GM23248 (cell line): ENCODE results near the gene FBXL22. TPM values are rescaled to one million over a fixed set of nuclear protein-coding genes. Genes with fewer than 3 reads are reported as not detected.

ENCODE experiments used
- DNase-seq: peaks from one replicate; pipeline ENCODE4 v3.0.0-alpha.2; 2015
- H2AFZ ChIP-seq: fragments of 200-600 bp; sonication (generic); 2 replicates; pipeline ENCODE4 v1.6.1; 2016; ENCODE audit warnings: antibody characterized with exemption
- H3F3A ChIP-seq: fragments of 200-600 bp; sonication (generic); 2 replicates; pipeline ENCODE4 v1.6.1; 2016; ENCODE audit warnings: mild to moderate bottlenecking, antibody characterized with exemption, mixed run types; ENCODE audit not compliant: insufficient read depth
- H3K27ac ChIP-seq: fragments of 200-600 bp; sonication (generic); 2 replicates; pipeline ENCODE4 v1.5.1; 2016; ENCODE audit warnings: mild to moderate bottlenecking
- H3K27me3 ChIP-seq: fragments of 200-600 bp; sonication (generic); replicated peaks from 2 replicates; pipeline ENCODE4 v1.6.1; 2016; ENCODE audit warnings: mild to moderate bottlenecking; ENCODE audit not compliant: insufficient read depth
- H3K36me3 ChIP-seq: fragments of 200-600 bp; sonication (generic); 2 replicates; pipeline ENCODE4 v1.6.1; 2016; ENCODE audit warnings: low read depth, mild to moderate bottlenecking
- H3K4me1 ChIP-seq: fragments of 200-600 bp; sonication (generic); 2 replicates; pipeline ENCODE4 v1.6.1; 2016; ENCODE audit warnings: mild to moderate bottlenecking; ENCODE audit not compliant: insufficient read depth
- H3K4me2 ChIP-seq: fragments of 200-600 bp; sonication (generic); one replicate; pipeline ENCODE4 v1.6.1; 2016; ENCODE audit warnings: mild to moderate bottlenecking; ENCODE audit not compliant: unreplicated experiment
- H3K4me3 ChIP-seq: fragments of 200-600 bp; sonication (generic); 2 replicates; pipeline ENCODE4 v1.5.1; 2016; ENCODE audit warnings: mild to moderate bottlenecking
- H3K79me2 ChIP-seq: fragments of 200-600 bp; sonication (generic); 2 replicates; pipeline ENCODE4 v1.6.1; 2016; ENCODE audit warnings: mild to moderate bottlenecking; ENCODE audit not compliant: insufficient read depth
- H3K9ac ChIP-seq: fragments of 200-600 bp; sonication (generic); 2 replicates; pipeline ENCODE4 v1.6.1; 2016; ENCODE audit warnings: mild to moderate bottlenecking
- H3K9me2 ChIP-seq: fragments of 200-600 bp; sonication (generic); 2 replicates; pipeline ENCODE4 v1.6.1; 2016; ENCODE audit warnings: mixed run types, mild to moderate bottlenecking, moderate library complexity; ENCODE audit not compliant: insufficient read depth
- H3K9me3 ChIP-seq: fragments of 200-600 bp; sonication (generic); one replicate; pipeline ENCODE4 v1.6.1; 2017; ENCODE audit warnings: low read depth
- H4K20me1 ChIP-seq: fragments of 200-600 bp; sonication (generic); 2 replicates; pipeline ENCODE4 v1.6.0; 2016; ENCODE audit not compliant: insufficient read depth
- EZH2 ChIP-seq: fragments of 200-600 bp; sonication (generic); IDR thresholded peaks from 2 replicates; pipeline ENCODE4 v1.6.1; 2018; ENCODE audit warnings: antibody characterized with exemption, mild to moderate bottlenecking; ENCODE audit not compliant: insufficient read depth, poor library complexity, severe bottlenecking
- EZH2phosphoT487 ChIP-seq: fragments of 200-600 bp; sonication (generic); IDR thresholded peaks from 2 replicates; pipeline ENCODE4 v1.6.1; 2018; ENCODE audit warnings: antibody characterized with exemption, moderate library complexity, mild to moderate bottlenecking, low read depth; ENCODE audit not compliant: insufficient read depth
- WGBS, 2 experiments: methylation state at CpG; one replicate each; pipeline ENCODE4 v1.1.6; 2015 to 2017; ENCODE audit warnings: low lambda C conversion rate in 2 of 2, low coverage in 1 of 2; ENCODE audit errors: missing lambda C conversion rate in 2 of 2; 5-methylcytosine and 5-hydroxymethylcytosine counted together
- in situ Hi-C: fragments of 300-500 bp; cut with MboI; formaldehyde crosslinking; loops from 2 replicates; pipeline ENCODE4 v1.15.0; 2020
- polyA plus RNA-seq: library from polyadenylated mRNA; unstranded; fragments of >200 nt; fragmentation: Nextera tagmentation; extraction: Ambion mirVana; gene quantifications from 2 replicates; pipeline ENCODE4 v1.2.1, GENCODE V29; 2016
- total RNA-seq: library from RNA; depleted of rRNA; stranded (reverse); fragments of >200 nt; shearing (Covaris generic); gene quantifications from 2 replicates; pipeline ENCODE4 v1.2.3, GENCODE V29; 2014; rRNA removed

Gene FBXL22
- total RNA-seq, result 0.32 TPM in 1 of 2 replicates, not detected in the other
- polyA plus RNA-seq, result 0.65 and 1.4 TPM in 2 replicates

GRCh38 chr15:63597038-63597790, at the start of gene FBXL22:
Gene FBXL22, plus strand, starts transcription at chr15:63597387. Its CDS starts 6 bp downstream, at chr15:63597393.
- Histone ChIP-seq H2AFZ (peak within 1 kb of the TSS; percentile 55), H3K9me3 (no peaks in the 10 kb centered on the region), H3K9ac (no peak within 1 kb of the TSS), H3K36me3 (no peaks in the 10 kb centered on the region), H3F3A (no peaks in the 10 kb centered on the region; the same call in 1 of the 2 replicates), H4K20me1 (no peaks in the 10 kb centered on the region), H3K4me2 (peak within 1 kb of the TSS; percentile 22), H3K27me3 (no peaks in the 10 kb centered on the region), H3K79me2 (no peaks in the 10 kb centered on the region), H3K27ac (peak within 1 kb of the TSS; percentile 25; the same call in 1 of the 2 replicates), H3K9me2 (no peaks in the 10 kb centered on the region), H3K4me1 (peaks cover 23% of the 10 kb centered on the region), H3K4me3 (no peak within 1 kb of the TSS)
- no peak for TF ChIP-seq EZH2
- no peak for TF ChIP-seq EZH2phosphoT487
- peak; percentile 36 for DNase-seq
- WGBS, 2 experiments, result 28 to 30% methylated on average over 23 of the region's 23 CpGs
- in situ Hi-C loops, result no loop called here

GRCh38 chr15:63551400-63551799, 45.8 kb upstream of the FBXL22 start:
- no peak overlapping the region for H3K27ac ChIP-seq
- no peaks in the 10 kb centered on the region for H3K27me3 ChIP-seq
- peak; percentile 73 for DNase-seq
- H3F3A ChIP-seq, result peaks cover 31% of the 10 kb centered on the region
- no peaks in the 10 kb centered on the region for H3K9me2 ChIP-seq
- no peak overlapping the region for H3K9ac ChIP-seq
- no peaks in the 10 kb centered on the region for H4K20me1 ChIP-seq
- WGBS, 2 experiments, result 36 to 50% methylated on average over 1 of the region's 1 CpG
- peaks cover 34% of the 10 kb centered on the region for H3K4me1 ChIP-seq
- H3K9me3 ChIP-seq, result no peaks in the 10 kb centered on the region
- no peak overlapping the region for H2AFZ ChIP-seq
- no peak for TF ChIP-seq EZH2
- no peak for TF ChIP-seq EZH2phosphoT487
- 0 out of 2 replicates have a peak, but pooled peaks cover 7% of the 10 kb centered on the region for H3K79me2 ChIP-seq
- no peak overlapping the region for H3K4me3 ChIP-seq
- no peaks in the 10 kb centered on the region for H3K36me3 ChIP-seq
- in situ Hi-C loops, result no loop called here
- H3K4me2 ChIP-seq, result no peak overlapping the region

GRCh38 chr15:63553388-63553791, 43.8 kb upstream of the FBXL22 start:
- Histone ChIP-seq H3K79me2 (0 out of 2 replicates have a peak, but pooled peaks cover 7% of the 10 kb centered on the region), H3K36me3 (no peaks in the 10 kb centered on the region; the same call in 1 of the 2 replicates), H3F3A (peaks cover 31% of the 10 kb centered on the region), H3K9me3 (no peaks in the 10 kb centered on the region), H3K9ac (peak overlapping the region; percentile 82), H3K4me2 (peak overlapping the region; percentile 86), H3K27ac (peak overlapping the region; percentile 90), H3K9me2 (no peaks in the 10 kb centered on the region), H2AFZ (peak overlapping the region; percentile 56), H4K20me1 (no peaks in the 10 kb centered on the region), H3K27me3 (no peaks in the 10 kb centered on the region), H3K4me3 (peak overlapping the region; percentile 55), H3K4me1 (peaks cover 34% of the 10 kb centered on the region)
- peak; percentile 96 for TF ChIP-seq EZH2phosphoT487
- TF ChIP-seq EZH2, result no peak
- DNase-seq, result peak; percentile 94
- in situ Hi-C loops, result no loop called here
- 1% methylated on average over 3 of the region's 3 CpGs for WGBS, 2 experiments

- H3K27me3 ChIP-seq, result no peaks in the 10 kb centered on the region
- TF ChIP-seq EZH2phosphoT487 (no peak), EZH2 (no peak)
- H3K27ac ChIP-seq, result no peak overlapping the region
- H3K9me2 ChIP-seq, result no peaks in the 10 kb centered on the region
- no peaks in the 10 kb centered on the region; the same call in 1 of the 2 replicates for H3K36me3 ChIP-seq
- H3K9ac ChIP-seq, result no peak overlapping the region
- no peaks in the 10 kb centered on the region for H3K9me3 ChIP-seq
- peaks cover 31% of the 10 kb centered on the region for H3F3A ChIP-seq
- WGBS, 2 experiments, result 84 to 96% methylated on average over 2 of the region's 2 CpGs
- H3K4me1 ChIP-seq, result peaks cover 34% of the 10 kb centered on the region
- DNase-seq, result peak; percentile 3
- H3K79me2 ChIP-seq, result 0 out of 2 replicates have a peak, but pooled peaks cover 7% of the 10 kb centered on the region
- H3K4me2 ChIP-seq, result peak overlapping the region; percentile 86
- no peaks in the 10 kb centered on the region for H4K20me1 ChIP-seq
- in situ Hi-C loops, result no loop called here
- no peak overlapping the region for H2AFZ ChIP-seq
- no peak overlapping the region for H3K4me3 ChIP-seq
Measured at GRCh38 chr15:63554337-63554927, 42.8 kb upstream of the FBXL22 start.
